ENCODE data around the gene ACR.
"Not testable (repeated sequence)": the region's sequence is repeated elsewhere in the genome, so short reads cannot be mapped to it uniquely, and the experiment has no call there.

The ACR gene

DNA sequence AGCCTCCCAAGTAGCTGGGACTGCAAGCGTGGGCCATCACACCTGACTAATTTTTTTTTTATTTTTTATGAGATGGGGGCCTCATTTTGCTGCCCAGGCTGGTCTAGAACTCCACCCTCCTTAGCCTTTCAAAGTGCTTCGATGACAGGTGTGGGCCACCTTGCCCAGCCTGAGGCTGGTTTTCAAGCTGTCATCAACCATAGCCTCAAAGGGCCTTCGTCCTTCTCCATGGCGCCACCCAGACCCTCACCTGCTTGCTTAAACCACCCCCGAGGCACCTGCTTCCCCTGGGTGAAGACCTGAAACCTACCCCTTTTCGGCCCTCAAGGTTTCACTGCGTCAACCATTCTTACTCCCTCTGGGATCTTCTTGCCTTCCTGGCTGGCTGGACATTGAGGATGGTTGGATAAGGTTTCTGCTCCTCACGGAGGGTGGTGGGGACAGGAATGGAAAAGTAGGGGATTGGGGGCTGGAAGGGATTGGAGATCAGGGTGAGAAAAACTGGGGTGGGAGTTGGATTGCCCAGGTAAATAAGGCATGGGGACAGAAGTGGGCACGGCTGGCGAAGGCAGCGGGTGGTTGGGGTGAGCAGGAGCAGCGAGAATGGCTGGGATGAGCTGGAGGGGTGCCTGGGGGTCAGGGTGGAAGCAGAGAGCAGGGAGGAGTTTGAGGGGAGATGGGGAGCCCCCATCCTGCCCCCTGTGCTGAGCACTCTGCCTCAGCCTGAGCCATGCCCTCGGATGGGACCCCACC is 2.8 kb upstream of the ACR start:
- no peak for DNase-seq

DNA sequence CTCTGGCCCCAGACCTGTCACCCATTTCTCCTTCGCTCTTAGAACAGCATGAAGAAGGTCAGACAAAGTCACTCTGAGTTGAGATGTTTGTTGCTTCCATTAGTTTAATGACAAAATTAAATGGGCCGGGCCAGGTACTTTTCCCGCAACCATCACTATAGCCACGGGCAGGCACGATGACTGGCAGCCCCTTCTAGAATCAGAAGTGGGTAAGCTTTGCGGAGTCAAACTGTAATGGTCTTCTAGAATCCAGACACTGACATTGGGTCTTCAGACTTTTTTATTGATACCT is 2.3 kb upstream of the ACR start:
- DNase-seq, result no peak

DNA sequence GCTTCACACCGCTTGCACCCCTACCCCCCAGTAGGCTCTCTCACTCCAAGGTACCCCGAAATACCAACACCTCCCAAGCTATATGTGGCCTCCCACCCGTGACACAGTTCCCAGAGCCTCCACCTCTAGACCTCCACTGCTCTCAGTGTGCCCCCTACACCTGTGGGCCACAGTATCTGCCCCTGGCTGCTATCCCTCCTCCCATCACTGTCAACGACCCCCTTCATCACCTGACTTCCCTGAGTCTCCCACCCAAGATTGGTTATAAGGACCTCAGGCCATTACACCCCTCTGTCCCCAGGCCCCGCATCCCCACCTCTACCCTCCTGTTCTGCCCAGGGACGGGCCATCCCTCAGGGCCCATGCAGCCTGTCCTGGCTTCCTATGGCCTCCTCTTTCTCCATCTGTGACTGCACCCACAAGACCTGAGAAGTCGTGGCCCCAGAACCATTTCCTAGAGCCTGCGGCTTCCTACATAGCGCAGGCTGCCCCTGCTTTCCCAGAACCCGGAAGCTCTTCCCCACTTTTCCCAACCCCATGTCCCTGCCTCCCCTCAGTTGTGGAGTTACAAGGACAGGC is 734 bp downstream of the ACR start:
- no peak for DNase-seq

DNA sequence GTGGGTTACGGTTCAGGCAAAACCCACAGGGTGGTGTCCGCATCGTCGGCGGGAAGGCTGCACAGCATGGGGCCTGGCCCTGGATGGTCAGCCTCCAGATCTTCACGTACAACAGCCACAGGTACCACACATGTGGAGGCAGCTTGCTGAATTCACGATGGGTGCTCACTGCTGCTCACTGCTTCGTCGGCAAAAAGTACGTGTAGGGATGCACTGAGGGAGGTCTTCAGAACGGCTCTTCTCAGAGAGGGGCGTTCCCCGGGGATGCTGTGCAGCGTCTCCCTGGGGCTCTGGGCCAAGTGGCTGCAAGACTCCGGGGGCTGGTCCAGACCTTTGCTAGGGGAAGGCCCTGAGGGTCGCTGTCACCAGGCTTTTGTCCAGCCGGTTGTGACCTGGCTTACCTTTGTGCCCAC is 1.3 kb downstream of the ACR start:
- DNase-seq, result no peak

DNA sequence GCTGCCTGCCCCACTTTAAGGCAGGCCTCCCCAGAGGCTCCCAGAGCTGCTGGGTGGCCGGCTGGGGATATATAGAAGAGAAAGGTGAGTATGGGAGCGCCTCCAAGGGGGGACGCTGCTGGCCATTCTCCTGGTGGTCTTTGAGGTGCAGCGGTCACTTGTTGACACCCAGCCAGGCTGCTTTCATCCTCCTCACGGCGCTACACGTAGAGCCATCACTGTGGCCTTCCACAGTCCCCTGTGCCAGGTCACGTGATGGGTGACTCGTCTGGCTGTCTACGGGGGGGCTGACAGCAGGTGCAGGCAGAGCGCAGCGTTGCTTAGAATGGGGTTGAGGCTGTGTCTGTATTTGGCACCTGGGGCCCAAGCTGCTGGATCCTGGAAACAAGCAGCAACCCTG is 1.9 kb downstream of the ACR start:
- DNase-seq, result no peak

DNA sequence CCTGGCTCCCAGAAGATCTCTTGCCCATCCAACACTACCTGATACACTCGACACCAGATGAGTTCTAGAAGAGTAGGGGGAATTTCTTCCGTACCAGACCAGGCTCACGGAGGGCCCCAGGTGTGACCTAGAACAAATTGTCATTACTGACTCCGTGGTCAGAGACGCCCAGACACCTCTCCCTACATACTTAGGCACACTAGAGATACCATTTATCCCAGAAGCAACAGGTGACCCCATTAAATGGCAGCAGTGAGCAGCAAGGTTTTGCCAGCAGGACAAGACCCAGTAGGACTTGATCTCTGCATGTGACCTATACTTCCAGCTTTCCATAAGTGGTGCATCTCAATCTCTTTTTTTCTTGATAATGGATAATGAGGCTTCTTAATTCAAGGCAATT is 2.7 kb downstream of the ACR start:
- DNase-seq, result not testable (repeated sequence)

DNA sequence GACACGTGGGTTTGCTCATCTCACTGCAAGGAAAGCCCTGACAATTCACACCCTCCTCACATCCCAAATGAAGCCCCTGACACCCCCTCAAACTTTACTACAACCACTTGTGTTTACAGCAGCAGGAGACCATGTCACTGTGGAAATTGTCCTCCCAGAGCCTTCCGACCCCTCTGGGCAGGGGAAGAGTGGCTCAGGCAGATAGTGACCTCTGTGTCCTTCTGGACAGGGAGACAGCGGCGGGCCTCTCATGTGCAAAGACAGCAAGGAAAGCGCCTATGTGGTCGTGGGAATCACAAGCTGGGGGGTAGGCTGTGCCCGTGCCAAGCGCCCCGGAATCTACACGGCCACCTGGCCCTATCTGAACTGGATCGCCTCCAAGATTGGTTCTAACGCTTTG is 6.4 kb downstream of the ACR start:
- not testable (repeated sequence) for DNase-seq

DNA sequence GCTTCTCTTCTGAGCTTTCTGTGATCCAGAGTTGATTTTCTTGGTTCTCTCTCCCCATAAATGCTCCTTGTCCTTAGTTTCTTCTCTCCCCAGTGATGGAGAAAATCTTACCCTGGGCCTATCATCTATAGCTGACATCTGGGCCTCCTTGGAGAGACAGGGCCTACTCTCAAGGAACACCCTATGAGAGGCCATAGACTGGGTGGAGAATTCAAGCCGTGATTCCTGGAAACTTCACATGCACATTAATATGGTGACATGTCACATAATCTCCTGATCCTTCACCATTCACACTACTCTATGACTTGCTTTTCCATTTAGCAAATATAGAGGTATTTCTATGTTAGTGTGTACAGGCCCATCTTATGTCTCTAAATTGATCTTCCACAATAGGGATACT is 9.5 kb downstream of the ACR start:
- not testable (repeated sequence) for DNase-seq

DNA sequence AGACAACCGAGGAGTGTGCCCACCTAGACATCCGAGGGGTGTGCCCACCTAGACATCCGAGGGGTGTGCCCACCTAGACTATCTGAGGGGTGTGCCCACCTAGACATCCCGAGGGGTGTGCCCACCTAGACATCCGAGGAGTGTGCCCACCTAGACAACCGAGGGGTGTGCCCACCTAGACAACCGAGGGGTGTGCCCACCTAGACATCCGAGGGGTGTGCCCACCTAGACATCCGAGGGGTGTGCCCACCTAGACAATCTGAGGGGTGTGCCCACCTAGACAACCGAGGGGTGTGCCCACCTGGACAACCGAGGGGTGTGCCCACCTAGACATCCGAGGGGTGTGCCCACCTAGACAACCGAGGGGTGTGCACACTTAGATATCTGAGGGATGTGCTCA is 10.6 kb downstream of the ACR start:
- DNase-seq, result not testable (repeated sequence)

DNA sequence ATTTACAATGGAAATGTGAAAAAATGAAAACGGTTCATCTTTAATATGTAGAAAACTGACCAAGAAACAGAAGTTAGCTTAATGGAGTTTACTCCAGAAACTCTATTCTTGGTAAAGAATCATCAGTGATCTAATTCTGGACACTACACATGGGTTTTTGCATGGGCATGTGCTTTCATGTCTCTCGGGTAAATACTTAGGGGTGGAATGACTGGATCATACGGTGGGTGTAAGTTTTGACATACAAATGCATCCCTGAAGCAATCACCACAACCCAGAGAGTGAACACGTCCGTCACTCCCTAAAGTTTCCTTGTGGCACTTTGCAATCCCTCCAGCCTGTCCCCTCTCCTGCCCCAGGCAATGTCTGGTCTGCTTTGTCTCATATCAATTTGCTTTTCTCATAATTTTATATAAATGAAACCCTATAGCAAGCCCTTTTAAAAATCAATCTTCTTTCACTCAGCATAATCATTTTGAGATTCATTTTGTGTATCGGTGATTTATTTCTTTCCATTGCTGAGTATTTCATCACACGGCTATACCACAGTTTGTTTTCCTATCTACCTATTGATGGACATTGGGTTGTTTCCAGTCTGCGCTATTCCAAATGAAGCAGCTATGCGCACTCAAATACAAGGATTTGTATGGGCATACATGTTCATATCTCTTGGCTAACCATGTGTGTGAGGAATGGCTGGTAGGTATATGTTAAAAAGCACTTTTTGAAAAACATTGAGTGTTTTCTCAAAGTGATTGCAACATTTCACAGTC is 11.5 kb downstream of the ACR start:
- not testable (repeated sequence) for DNase-seq

DNA sequence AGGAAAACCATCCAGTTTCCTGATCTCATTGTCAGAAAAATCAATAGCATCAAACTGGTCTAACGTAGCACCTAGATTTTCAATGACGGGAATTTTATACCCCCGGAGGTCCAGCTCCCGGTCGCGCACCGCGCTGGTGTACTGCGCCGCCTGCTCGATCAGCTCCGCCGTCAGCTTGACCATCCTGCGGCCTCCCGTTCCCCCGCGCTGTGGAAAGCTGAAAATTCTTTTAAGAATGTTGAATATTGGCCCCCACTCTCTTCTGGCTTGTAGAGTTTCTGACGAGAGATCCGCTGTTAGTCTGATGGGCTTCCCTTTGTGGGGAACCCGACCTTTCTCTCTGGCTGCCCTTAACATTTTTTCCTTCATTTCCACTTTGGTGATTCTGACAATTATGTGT is 17.2 kb downstream of the ACR start:
- not testable (repeated sequence) for DNase-seq

DNA sequence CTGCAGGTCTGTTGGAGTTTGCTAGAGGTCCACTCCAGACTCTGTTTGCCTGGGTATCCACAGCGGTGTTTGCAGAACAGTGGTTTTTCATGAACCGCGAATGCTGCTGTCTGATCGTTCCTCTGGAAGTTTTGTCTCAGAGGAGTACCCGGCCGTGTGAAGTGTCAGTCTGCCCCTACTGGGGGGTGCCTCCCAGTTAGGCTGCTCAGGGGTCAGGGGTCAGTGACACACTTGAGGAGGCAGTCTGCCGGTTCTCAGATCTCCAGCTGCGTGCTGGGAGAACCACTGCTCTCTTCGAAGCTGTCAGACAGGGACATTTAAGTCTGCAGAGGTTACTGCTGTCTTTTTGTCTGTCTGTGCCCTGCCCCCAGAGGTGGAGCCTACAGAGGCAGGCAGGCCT is 18.4 kb downstream of the ACR start:
- DNase-seq, result not testable (repeated sequence)

DNA sequence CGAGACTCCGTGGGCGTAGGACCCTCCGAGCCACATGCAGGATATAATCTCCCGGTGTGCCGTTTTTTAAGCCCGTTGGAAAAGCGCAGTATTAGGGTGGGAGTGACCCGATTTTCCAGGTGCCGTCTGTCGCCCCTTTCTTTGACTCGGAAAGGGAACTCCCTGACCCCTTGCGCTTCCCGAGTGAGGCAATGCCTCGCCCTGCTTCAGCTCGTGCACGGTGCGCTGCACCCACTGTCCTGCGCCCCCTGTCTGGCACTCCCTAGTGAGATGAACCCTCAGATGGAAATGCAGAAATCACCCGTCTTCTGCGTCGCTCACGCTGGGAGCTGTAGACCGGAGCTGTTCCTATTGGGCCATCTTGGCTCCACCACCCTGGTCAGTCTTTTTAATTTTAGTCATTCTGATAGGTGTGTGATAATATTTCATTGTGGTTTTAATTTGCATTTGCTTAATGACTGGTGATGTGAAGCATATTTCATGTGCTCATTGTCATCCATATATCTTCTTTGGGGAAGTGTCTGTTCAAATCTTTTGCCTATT is 19.0 kb downstream of the ACR start:
- DNase-seq, result peak; percentile 68

DNA sequence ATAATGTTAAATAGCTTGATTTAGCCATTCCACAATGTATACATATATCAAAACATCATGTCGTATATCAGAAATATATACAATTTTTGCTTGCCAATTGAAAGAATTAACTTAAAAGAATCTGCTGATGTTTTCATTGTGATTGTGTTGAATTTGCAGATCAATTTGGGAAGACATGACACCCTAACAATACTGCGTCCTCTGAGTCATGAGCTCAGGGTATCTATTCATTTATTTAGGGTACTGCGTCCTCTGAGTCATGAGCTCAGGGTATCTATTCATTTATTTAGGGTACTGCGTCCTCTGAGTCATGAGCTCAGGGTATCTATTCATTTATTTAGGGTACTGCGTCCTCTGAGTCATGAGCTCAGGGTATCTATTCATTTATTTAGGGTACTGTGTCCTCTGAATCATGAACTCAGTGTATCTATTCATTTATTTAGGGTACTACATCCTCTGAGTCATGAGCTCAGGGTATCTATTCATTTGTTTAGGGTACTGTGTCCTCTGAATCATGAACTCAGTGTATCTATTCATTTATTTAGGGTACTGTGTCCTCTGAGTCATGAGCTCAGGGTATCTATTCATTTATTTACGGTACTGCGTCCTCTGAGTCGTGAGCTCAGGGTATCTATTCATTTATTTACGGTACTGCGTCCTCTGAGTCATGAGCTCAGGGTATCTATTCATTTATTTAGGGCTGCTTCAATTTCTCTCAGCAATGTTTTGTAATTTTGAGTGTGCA is 21.8 kb downstream of the ACR start:
- not testable (repeated sequence) for DNase-seq

DNA sequence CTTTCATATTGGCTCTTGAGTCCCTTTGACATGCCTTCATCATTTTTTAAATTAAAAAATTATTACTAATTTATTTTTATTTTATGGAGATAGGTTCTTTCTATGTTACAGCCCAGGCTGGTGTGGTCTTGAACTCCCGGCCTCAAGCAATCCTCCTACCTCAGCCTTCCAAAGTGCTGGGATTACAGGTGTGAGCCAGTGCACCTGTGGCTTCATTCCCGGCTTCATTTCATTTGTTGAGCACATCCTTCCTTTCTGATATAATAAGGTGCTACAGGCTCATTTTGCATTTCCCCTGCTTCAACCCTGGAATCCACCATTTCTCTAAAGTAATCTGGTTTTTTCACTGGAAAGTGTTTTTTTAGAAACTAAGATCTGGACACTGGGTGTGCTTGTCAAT is 23.8 kb downstream of the ACR start:
- not testable (repeated sequence) for DNase-seq

DNA sequence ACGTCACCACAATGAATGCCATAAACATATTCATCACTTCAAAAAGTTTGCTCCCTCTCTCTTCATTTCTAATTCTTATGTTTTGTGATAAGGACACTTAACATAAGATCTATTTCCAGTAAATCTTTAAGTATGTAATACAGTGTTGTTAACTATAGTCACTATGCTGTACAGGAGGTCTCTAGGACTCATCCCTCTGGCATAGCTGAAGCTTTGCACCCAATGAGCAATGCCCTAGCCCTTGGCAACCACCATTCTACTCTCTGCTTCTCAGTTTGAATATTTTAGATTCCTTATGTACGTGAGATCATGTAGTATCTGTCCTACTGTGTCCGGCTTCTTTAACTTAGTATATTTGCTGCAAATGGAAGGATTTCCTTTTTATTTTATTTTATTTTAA is 26.3 kb downstream of the ACR start:
- not testable (repeated sequence) for DNase-seq

DNA sequence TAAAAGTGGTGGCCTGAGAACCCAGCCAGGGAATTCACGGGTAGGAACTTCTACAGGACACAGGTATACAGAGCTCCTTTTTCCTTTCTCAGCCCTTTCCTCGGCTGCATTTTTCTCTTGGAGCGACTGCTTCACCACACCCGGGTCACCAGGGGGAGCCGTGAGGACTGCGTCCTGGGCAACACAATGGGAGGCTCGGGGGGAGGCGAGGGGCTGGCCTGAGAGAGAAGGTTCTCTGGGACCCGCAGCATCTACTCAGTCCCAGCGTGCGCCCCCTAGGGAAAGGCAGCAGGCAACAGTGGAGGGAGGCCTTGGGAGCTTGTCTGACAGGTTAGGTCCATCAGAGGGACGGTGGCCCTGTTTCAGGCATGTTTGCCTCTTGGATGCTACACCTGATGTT is 37.1 kb downstream of the ACR start:
- peak; percentile 84 for DNase-seq

DNA sequence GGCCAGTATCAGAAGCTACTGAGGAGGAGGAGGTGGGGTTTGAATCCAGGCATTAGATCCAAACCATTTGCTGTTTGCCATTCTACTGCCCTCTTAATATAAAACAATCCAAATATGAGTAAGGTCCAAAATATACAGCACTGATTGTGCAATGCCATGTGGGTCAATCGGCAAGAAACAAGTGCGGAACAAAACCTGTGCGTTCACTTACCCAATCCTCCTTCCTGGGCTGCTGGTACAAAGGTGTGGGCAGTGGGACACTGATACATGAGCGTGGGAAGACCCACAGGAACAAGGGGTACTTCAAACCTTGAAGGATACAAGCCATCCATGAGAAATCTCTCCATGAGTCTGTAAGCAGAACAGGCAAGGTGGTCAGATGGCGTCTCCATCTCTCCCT is 39.6 kb downstream of the ACR start:
- DNase-seq, result not testable (repeated sequence)

DNA sequence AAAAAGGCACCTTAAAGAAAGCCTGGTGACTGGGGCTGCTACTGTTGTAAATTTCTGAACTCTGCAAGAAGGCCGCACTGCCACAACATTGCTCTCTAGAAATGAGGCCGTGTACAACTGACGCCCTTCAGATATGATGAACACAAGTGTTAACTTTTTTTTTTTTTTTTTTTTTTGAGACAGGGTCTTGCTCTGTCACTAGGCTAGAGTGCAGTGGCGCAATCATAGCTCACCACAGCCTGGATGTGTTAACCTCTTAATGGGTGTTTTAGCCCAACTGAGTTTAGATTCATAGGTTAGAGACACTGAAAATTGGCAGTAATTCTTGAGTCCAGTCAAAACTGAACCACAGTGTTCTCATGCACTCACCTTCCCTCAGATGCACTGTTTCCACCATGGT is 42.2 kb downstream of the ACR start:
- peak; percentile 53 for DNase-seq

DNA sequence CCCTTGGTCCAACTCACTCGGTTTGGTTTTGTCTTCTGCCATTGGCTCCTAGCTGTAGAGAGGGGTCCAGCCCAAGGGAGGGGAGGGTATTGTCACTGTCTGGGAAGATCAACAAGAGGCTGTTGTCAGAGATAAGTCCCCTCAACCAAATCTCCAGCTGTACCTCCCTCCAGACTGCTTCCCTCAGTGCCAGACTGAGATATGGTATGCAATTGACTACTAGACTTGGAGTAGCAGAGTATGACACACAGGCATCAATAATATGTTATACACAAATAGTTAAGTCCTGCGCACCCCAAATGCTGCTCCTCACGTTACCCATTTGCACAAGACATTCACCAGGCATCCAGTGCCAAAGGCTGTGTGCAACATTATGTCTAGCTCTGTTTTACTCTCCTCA is 44.2 kb downstream of the ACR start:
- peak; percentile 31 for DNase-seq

DNA sequence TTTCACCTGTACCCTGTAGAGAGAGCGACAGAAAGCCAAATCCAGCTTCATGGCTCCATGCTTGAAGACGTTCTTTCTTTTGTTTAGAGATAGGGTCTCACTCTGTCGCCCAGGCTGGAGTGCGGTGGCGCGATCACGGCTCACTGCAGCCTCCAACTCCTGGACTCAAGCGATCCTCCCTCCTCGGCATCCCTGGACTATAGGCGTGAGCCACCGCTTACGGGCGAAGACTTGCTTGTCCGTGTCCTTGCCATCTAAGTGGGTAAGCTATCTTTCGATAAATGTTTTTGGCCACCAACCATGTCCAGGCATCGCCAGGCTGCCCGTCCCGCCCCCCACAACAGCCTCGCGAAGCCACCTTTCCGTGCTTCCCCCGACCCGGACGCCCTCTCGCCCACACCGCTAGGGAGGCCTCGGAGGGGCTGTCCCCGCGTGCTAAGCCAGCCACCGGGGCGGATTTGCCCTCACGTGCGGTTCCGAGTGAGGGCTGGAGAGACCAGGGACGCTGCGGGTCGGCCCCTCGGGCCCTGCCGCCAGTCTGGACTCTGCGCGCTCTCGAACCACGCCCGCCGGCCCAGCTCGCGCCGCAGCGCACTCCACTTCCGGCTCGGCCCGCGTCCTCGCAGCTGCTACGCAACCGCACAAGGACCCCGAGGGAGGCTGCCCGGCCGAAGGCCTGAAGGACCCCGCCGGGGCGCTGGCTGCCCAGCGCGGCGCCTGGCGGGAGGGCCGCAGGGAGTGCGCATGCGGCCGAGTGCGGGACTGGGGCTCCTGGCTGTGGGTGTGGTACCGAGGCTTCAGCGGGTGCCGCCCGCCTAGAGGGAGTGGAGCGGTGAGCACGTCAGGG is 45.3 kb downstream of the ACR start, which contains the start of gene RABL2B:
TSS of gene RABL2B (minus strand) at position 604 of the 847 bp plus-strand sequence. CDS start 1,342 bp downstream, outside the sequence.
- DNase-seq, result peak; percentile 93

DNA sequence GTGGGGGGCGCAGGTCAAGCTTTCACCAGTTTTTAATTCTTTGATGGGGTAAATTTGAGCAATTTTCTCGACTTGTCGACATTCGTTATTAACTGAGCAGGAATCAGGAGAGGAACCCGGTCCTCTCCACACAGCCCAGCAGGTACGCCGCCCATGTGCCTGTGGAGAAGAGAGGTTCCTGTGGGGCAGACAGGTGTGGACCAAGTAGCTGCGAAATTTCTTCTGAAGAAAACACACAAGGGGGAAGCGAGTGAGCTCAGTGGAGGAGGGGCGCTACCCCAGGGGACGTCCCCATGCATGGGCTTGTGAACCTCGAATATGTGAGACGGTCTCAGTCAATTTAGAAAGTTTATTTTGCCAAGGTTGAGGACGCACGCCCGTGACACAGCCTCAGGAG is 45.9 kb downstream of the ACR start:
- not testable (repeated sequence) for DNase-seq
